Breast epithelium (tissue), 4 donors: ENCODE measurements around the gene PLOD3. TPM values are rescaled to one million over a fixed set of nuclear protein-coding genes. Genes with fewer than 3 reads are reported as not detected.
A peak's percentile ranks its signal among the peaks of the same experiment; 100 is the strongest.

Experiments used
- DNase-seq, 2 donors: peaks; one replicate each; pipeline ENCODE4 v3.0.0-alpha.2; 2019; ENCODE audit warnings: low spot score in 2 of 2
- H3K27ac ChIP-seq, 2 donors: fragments of 200-600 bp; sonication (generic) in 1 of 2; one replicate each; pipeline ENCODE4 v1.5.1; 2016 to 2019; ENCODE audit warnings: mild to moderate bottlenecking in 1 of 2
- H3K27me3 ChIP-seq, 2 donors: fragments of 200-600 bp; sonication (generic) in 1 of 2; one replicate each; pipeline versions ENCODE4 v1.5.1 to v1.6.0; 2017 to 2019; ENCODE audit warnings: control low read depth in 1 of 2, mild to moderate bottlenecking in 1 of 2
- H3K36me3 ChIP-seq: fragments of 200-600 bp; one replicate; pipeline ENCODE4 v1.5.1; 2019
- H3K4me1 ChIP-seq, 2 donors: fragments of 200-600 bp; sonication (generic); one replicate each; pipeline ENCODE4 v1.5.1; 2016 to 2019; ENCODE audit warnings: control low read depth in 1 of 2
- H3K4me3 ChIP-seq, 3 donors: fragments of 200-600 bp; sonication (generic); 1 replicate in 2 of 3; 2 replicates in 1 of 3; pipeline ENCODE4 v1.5.1; 2016 to 2019; ENCODE audit warnings: mild to moderate bottlenecking in 3 of 3, moderate library complexity in 2 of 3
- H3K9me3 ChIP-seq, 2 donors: fragments of 200-600 bp; sonication (generic) in 1 of 2; one replicate each; pipeline ENCODE4 v1.5.1; 2016 to 2019; ENCODE audit warnings: control low read depth in 1 of 2
- POLR2A ChIP-seq: fragments of 450-650 bp; IDR thresholded peaks from one replicate; pipeline ENCODE4 v1.6.1; 2016; ENCODE audit warnings: antibody characterized with exemption, mild to moderate bottlenecking, moderate library complexity
- POLR2AphosphoS5 ChIP-seq, 3 donors: sonication (generic); formaldehyde crosslinking; IDR thresholded peaks; one replicate each; pipeline ENCODE4 v1.6.1; 2017; ENCODE audit warnings: antibody characterized with exemption in 3 of 3
- intact Hi-C: fragments of 100-400 bp; cut with DNase I; formaldehyde crosslinking; loops from one replicate; pipeline ENCODE4 v1.15.1; 2023; ENCODE audit warnings: low total_unique reads
- total RNA-seq, 3 donors: library from RNA; depleted of rRNA; stranded (reverse); fragments of >200 nt; gene quantifications; one replicate each; pipeline ENCODE4 v1.1.0, GENCODE V29; 2016
- TF ChIP-seq, protein P1 (sequence below), 3 donors: fragments of 450-650 bp; IDR thresholded peaks; one replicate each; pipeline ENCODE4 v1.5.1; 2016 to 2017; ENCODE audit warnings: antibody characterized with exemption in 3 of 3, mild to moderate bottlenecking in 3 of 3, moderate library complexity in 3 of 3

PLOD3 gene
- total RNA-seq, 3 donors from 2014 or later: 23.9 to 46.2 (median 43.2) TPM

DNA sequence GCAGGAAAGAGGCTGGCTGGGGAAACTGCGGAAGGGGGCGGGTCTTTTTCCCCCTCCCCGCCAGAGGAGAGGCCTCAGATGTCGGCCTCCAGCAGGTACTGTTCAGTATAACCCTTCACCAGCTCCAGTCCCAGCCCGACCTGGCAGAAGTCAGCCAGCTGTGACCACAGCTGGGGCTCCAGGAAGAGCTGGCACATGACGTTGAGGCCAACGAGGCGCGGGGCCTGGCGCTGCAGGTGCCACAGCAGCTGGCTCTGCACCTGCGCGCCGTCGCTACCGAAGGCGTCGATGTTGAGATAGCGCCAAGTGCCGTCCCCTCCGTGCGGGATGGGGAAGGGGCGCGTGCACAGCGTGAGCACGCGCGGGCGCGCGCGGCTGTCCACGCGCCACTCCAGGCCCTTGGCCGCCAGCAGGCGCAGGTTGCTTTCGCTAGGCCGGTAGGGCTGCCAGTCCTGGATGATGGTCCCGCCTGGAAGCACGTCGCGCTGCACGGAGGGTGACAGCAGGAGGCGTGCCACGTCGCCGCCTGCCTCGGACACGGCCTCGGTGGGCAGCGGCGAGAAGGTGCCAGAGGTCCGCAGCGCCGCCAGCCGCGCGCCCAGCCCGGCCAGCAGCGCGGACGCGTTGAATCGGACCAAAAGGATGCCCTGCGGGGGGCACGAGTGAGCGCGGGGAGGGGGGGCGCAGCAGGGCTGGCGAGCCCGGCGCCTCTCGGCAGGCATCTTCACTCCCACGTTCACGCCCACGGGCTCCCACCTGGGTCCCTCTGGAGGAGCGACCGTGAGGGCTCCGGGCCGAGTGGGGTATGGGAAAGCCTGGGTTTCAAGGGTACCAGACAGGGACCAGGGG is 45.2 kb downstream of the PLOD3 start:
- peaks cover 26 to 97% of the 10 kb centered on the region in 2 donors for H3K27me3 ChIP-seq
- intact Hi-C loops: no loop called here
- no peaks in the 10 kb centered on the region for H3K36me3 ChIP-seq
- no peak overlapping the region for H3K27ac ChIP-seq
- peaks cover 0 to 9% of the 10 kb centered on the region in 2 donors for H3K4me1 ChIP-seq
- H3K9me3 ChIP-seq: no peaks in the 10 kb centered on the region
- DNase-seq: no peak
- peak overlapping the region in 1 of 3 donors; percentile 53 for H3K4me3 ChIP-seq
- TF ChIP-seq, protein P1, sequence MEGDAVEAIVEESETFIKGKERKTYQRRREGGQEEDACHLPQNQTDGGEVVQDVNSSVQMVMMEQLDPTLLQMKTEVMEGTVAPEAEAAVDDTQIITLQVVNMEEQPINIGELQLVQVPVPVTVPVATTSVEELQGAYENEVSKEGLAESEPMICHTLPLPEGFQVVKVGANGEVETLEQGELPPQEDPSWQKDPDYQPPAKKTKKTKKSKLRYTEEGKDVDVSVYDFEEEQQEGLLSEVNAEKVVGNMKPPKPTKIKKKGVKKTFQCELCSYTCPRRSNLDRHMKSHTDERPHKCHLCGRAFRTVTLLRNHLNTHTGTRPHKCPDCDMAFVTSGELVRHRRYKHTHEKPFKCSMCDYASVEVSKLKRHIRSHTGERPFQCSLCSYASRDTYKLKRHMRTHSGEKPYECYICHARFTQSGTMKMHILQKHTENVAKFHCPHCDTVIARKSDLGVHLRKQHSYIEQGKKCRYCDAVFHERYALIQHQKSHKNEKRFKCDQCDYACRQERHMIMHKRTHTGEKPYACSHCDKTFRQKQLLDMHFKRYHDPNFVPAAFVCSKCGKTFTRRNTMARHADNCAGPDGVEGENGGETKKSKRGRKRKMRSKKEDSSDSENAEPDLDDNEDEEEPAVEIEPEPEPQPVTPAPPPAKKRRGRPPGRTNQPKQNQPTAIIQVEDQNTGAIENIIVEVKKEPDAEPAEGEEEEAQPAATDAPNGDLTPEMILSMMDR (IDR thresholded peaks at IDR 0.05): no peak
- TF ChIP-seq POLR2A: no peak
- no peak for TF ChIP-seq POLR2AphosphoS5 (IDR thresholded peaks at IDR 0.05)

DNA sequence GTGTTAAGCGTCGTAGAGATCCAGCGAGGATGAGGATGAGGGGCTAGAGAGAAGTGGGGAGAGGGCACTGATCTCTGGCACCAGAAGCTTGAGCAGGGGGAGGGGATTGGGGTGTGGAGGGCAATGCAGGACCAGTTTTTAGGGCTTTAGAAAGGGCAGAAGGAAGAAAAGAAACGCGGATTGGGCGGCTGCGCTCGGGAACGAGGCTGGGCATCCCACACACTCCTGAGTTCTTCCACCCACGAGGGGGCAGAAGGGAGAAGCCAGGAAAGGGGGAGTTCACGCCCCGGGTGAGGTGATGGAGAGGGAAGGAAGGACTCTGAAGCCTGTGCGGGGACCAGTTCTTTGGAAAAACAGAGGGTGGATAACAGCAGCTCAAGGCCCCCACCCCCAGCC is 45.9 kb downstream of the PLOD3 start:
- TF ChIP-seq POLR2AphosphoS5 (IDR thresholded peaks at IDR 0.05) (no peak), POLR2A (no peak)
- TF ChIP-seq, protein P1 (IDR thresholded peaks at IDR 0.05): no peak
- Histone ChIP-seq H3K36me3 (no peaks in the 10 kb centered on the region), H3K9me3 (no peaks in the 10 kb centered on the region), H3K4me3 (no peak overlapping the region), H3K4me1 (peaks cover 0 to 9% of the 10 kb centered on the region in 2 donors), H3K27me3 (peaks cover 26 to 97% of the 10 kb centered on the region in 2 donors), H3K27ac (no peak overlapping the region)
- intact Hi-C loops: no loop called here
- DNase-seq: no peak

DNA sequence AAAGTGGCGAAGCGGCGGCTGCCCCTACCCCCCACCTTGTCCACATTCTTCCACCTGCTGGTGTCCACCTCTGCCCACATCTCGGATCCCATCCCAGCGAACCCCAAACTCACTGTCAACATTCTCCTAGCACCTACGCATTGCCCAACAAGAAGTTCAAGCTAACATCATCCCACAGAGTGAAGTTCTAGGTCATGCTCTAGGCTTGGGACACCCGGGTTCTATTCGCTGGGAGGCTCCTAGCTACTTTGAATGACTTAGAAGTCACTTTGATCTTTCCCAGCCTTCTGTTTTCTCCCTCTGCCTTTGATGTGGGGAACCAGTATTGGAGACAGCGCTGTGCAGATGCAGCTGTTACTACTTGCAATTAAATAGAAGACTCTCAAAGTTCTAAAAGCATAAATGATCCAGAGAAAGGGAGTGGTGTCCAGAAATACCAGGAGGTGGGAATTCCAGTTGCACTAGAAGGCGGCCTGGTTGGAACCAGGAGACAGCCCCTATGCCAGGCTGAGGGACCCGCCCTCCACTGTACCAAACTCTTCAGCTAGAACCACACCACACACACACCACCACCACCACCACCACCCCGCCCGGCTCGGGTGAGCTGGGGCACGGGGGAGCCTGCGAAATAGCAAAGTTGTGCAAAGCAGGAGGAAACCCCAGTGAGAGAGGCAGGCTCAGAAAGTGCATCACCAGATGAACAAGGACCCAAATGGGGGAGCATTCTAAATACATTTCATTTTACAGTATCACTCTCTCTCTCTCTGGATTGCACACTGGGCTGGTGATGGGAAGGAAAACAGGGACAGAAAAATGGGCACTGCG is 46.6 kb downstream of the PLOD3 start:
- no peaks in the 10 kb centered on the region for H3K9me3 ChIP-seq
- H3K27me3 ChIP-seq: peaks cover 31 to 98% of the 10 kb centered on the region in 2 donors

DNA sequence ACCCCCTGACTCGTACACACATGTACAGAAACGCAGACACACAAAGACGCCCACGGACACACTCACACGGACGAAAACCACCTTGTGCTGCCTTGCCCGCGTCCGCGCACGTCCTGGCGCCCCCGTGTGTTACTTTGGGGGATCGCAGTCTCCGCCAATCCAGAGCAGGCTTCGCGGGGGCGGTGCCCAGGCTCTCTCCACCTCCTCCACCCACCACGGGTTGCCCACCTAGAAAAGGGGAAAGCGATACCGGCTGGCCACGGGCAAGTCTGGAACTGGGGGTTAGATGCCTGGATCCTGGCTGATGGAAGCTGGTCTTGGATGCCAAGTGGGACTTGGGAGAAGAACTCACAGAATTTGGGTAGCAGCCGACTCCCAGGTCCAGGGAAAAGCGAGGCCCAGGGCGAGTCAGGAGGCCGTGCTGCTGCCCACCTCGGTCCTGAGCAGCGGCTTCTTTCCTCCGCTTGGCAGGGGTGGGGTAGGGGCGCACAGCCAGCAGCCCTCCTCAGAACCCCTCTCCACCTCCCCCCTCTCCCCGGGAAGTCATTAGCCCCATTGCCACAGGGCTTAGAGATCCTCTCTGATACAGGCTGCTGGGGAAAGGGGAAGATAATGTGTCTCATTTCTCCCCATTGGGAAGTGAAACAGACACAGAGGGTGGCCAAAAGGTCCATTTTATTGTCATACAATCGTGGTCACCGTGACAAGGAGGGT is 47.4 kb downstream of the PLOD3 start:
- TF ChIP-seq, protein P1 (IDR thresholded peaks at IDR 0.05): peak; percentile 30 to 80 (median 74)
- TF ChIP-seq POLR2AphosphoS5 (IDR thresholded peaks at IDR 0.05): no peak
- H3K27me3 ChIP-seq: peaks cover 31 to 100% of the 10 kb centered on the region in 2 donors
- intact Hi-C loops: no loop called here
- H3K9me3 ChIP-seq: no peaks in the 10 kb centered on the region
- peaks cover 0 to 9% of the 10 kb centered on the region in 2 donors for H3K4me1 ChIP-seq
- DNase-seq: peak; percentile 23 to 67
- no peak overlapping the region for H3K27ac ChIP-seq
- no peaks in the 10 kb centered on the region for H3K36me3 ChIP-seq
- H3K4me3 ChIP-seq: no peak overlapping the region

More for the DNA sequence above, 46.6 kb downstream of the PLOD3 start:
- H3K4me3 ChIP-seq: no peak overlapping the region
- no peak for DNase-seq
- no peak overlapping the region for H3K27ac ChIP-seq
- H3K4me1 ChIP-seq: peaks cover 0 to 9% of the 10 kb centered on the region in 2 donors
- intact Hi-C loops: no loop called here
- TF ChIP-seq POLR2A (no peak), POLR2AphosphoS5 (IDR thresholded peaks at IDR 0.05) (no peak)
- TF ChIP-seq, protein P1 (IDR thresholded peaks at IDR 0.05): no peak
- no peaks in the 10 kb centered on the region for H3K36me3 ChIP-seq
